Eye (tissue), 1 donor: Measurements from ENCODE around the gene KRTAP5-9.
"Not testable (repeated sequence)": the region's sequence is repeated elsewhere in the genome, so short reads cannot be mapped to it uniquely, and the experiment has no call there.

ENCODE experiments used
- DNase-seq: peaks from one replicate; pipeline ENCODE4 v3.0.0-alpha.2; 2015

The KRTAP5-9 gene

GRCh38 chr11:71588314-71588713, 40.1 kb downstream of the KRTAP5-9 start:
- DNase-seq: not testable (repeated sequence)

- not testable (repeated sequence) for DNase-seq
These were observed 40.8 kb downstream of the KRTAP5-9 start for GRCh38 chr11:71588822-71589545.

- DNase-seq: not testable (repeated sequence)
These were observed 41.3 kb downstream of the KRTAP5-9 start for GRCh38 chr11:71589546-71589920.
